Activated T-cell treated with anti-CD3 and anti-CD28 coated beads, Interleukin-2, amount 50 U/mL, for 72 hours (primary cell): ENCODE data around the gene TSEN34. TPM values are rescaled to one million over a fixed set of nuclear protein-coding genes. Genes with fewer than 3 reads are reported as not detected.
"Not testable (repeated sequence)": the region's sequence is repeated elsewhere in the genome, so short reads cannot be mapped to it uniquely, and the experiment has no call there.

Experiments
- ATAC-seq, 2 donors: fragments of 150-1000 bp; cut with Tn5 transposase; replicated peaks in 1 of 2; 2 replicates each; pipeline ENCODE4 v1.10.0; 2021; ENCODE audit warnings: moderate library complexity in 2 of 2, mild to moderate bottlenecking in 1 of 2
- DNase-seq, 2 donors: peaks; one replicate each; pipeline ENCODE4 v3.0.0; 2021 to 2022; ENCODE audit warnings: mixed read lengths in 1 of 2
- H3K27ac Mint-ChIP-seq: one replicate; pipeline ENCODE4 v1.8.0; 2022; ENCODE audit warnings: mild to moderate bottlenecking, moderate library complexity, mixed read lengths
- H3K27me3 Mint-ChIP-seq: one replicate; pipeline ENCODE4 v1.8.0; 2022; ENCODE audit warnings: low read depth, mixed read lengths
- H3K36me3 Mint-ChIP-seq, 2 donors: one replicate each; pipeline ENCODE4 v1.8.0; 2022; ENCODE audit warnings: mixed read lengths in 2 of 2, mild to moderate bottlenecking in 1 of 2; ENCODE audit not compliant: insufficient read depth in 2 of 2
- H3K4me1 Mint-ChIP-seq: one replicate; pipeline ENCODE4 v1.8.0; 2022; ENCODE audit warnings: low read depth, mixed read lengths
- H3K4me3 Mint-ChIP-seq, 2 donors: one replicate each; pipeline ENCODE4 v1.8.0; 2022; ENCODE audit warnings: mild to moderate bottlenecking in 2 of 2, mixed read lengths in 2 of 2, moderate library complexity in 2 of 2
- H3K9me3 Mint-ChIP-seq, 2 donors: one replicate each; pipeline ENCODE4 v1.8.0; 2022; ENCODE audit warnings: mixed read lengths in 2 of 2
- total RNA-seq, 2 donors: library from RNA; stranded (reverse); gene quantifications; one replicate each; pipeline ENCODE4 v1.2.3, GENCODE V29; 2022

TSEN34 gene
- total RNA-seq, 2 donors from 2014 or later: 11.0 to 17.5 TPM

DNA sequence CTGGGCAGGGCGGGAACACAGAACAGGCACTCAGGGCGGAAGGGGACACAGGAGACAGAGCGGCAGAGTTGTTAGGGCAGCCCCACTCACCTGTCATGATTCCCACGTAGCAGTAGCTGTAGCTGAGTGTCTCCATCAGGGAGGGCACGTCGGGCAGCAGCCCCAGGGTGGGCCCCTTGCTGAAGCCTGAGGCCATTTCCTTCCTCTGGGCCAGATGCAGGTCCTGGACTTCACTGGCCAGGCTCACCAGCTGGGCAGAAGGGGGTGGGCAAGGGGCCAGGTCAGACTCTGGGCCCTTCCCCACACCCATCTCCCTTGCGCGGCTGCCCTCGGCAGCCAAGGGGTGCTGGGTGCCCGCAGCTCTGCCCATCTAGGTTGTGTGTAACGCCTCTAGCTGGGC lies 7.7 kb upstream of the TSEN34 start:
- H3K4me3 Mint-ChIP-seq: no peak overlapping the region
- DNase-seq: no peak
- H3K27me3 Mint-ChIP-seq: no peaks in the 10 kb centered on the region
- no peaks in the 10 kb centered on the region for H3K9me3 Mint-ChIP-seq
- H3K36me3 Mint-ChIP-seq: peaks cover 5% of the 10 kb centered on the region in 2 donors
- no peak for ATAC-seq
- no peak overlapping the region for H3K27ac Mint-ChIP-seq
- peaks cover 27% of the 10 kb centered on the region for H3K4me1 Mint-ChIP-seq

DNA sequence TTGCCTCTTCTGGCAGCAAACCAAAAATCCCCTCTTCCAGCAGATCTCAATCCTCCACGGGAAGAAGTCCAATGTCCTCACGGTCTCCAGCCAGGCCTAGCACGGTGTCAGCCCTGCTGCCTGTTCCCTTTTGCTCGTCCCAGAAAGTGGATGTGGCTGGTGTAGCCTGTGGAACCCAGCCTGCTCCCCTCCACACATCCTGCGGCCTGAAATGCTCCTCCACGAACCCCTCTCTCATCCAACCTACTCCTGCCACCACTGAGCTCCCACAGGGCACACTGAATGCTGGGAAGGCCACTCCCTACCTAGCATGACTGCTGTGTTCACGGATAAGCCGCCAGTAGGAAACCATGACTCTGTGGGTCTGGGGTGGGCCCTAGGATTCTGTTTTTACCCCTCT lies 4.8 kb upstream of the TSEN34 start:
- no peak for DNase-seq
- peaks cover 30% of the 10 kb centered on the region for H3K4me1 Mint-ChIP-seq
- no peaks in the 10 kb centered on the region for H3K9me3 Mint-ChIP-seq
- no peak overlapping the region for H3K4me3 Mint-ChIP-seq
- no peak overlapping the region for H3K27ac Mint-ChIP-seq
- peaks cover 2 to 3% of the 10 kb centered on the region in 2 donors for H3K36me3 Mint-ChIP-seq
- ATAC-seq: no peak
- no peaks in the 10 kb centered on the region for H3K27me3 Mint-ChIP-seq

DNA sequence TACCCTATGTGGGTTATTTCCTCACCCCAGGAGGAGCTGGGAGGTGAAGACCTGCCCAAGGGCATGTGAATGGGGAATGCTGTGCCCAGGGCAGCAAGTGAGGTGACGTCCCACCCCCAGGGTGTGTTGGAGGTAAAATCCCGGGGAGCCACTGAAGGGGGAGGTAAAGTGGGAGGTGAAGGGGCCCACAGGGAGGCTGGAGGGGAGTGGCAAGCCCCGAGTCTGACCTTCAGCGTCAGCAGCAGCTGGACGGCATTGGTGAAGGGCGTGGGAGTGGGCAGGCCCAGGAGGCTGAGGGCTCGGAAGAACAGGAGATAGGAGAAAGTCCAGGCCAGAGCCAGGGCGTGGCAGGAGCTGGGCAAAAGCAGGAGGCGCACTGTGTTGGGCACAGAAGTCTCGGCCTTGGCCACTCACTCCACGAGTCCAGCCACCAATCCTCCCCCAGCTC lies 4.2 kb upstream of the TSEN34 start:
- ATAC-seq (no peak), DNase-seq (no peak)
- H3K4me3 Mint-ChIP-seq: peak overlapping the region; percentile 85 to 96
- no peaks in the 10 kb centered on the region for H3K9me3 Mint-ChIP-seq
- no peaks in the 10 kb centered on the region for H3K27me3 Mint-ChIP-seq
- peaks cover 35% of the 10 kb centered on the region for H3K4me1 Mint-ChIP-seq
- peaks cover 2 to 3% of the 10 kb centered on the region in 2 donors for H3K36me3 Mint-ChIP-seq
- no peak overlapping the region for H3K27ac Mint-ChIP-seq

DNA sequence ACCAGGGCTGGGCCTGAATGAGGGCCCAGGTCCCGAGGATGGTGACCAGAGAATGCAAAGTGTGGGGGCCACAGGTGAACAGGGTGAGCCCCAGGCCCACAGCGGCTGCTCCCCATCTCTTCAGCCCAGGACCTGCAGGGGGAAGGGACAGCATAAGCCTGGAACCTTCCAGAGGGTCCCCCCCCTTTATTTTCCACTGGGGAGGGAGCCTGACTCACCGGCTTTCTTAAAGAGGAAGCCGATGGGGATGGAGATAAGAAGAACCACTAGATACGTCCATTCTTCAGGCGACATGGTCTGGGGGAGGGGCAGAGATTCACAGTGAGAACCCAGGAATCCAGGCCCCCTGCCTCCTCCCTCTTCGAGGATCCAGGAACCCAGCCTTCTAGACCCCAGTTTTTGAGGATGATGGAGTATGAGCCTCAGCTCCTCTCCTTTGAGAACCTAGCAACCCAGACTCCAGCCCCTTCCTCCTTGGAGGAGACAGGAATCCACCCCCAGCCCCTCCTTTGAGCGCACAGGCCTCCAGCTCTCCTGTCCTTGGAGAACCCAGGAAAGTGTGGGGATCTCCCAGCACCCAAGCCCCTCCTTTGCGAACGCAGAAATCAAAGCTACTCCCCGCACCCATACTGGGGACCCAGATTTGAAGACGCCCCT lies 2.8 kb upstream of the TSEN34 start:
- H3K4me1 Mint-ChIP-seq: peaks cover 49% of the 10 kb centered on the region
- H3K27ac Mint-ChIP-seq: peak overlapping the region; percentile 96
- DNase-seq (peak; percentile 53 to 62), ATAC-seq (no peak)
- peaks cover 2 to 9% of the 10 kb centered on the region in 2 donors for H3K36me3 Mint-ChIP-seq
- peak overlapping the region; percentile 85 to 96 for H3K4me3 Mint-ChIP-seq
- no peaks in the 10 kb centered on the region for H3K27me3 Mint-ChIP-seq
- H3K9me3 Mint-ChIP-seq: no peaks in the 10 kb centered on the region

DNA sequence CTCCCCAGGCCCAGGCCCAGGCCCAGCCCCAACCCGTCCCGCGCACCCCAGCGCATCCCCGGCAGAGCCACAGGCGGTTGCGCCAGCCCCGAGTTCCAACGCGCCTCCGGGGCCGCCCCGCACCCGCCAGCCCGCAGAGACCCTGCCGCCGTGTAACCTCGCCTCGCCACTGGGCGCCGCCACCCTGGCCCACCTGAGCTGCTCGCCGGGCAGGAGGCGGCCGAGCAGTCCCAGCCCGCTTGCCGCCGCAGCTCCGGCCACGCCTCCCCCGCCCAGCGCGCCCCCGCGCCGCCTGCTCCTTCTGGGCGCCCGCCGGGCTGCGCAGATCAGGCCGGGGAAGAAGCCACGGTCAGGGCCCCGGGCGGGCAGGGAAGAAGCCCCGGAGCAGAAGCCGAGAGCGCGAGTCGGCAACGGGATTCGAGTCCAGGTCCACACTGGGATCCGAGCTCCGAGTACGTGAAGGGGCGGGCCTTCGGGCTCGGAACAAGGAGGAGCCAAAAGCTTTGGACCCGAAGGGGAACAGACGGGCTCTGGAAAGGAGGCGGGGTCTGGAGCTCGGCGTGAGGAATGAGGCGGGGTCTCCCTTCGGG lies 1.9 kb upstream of the TSEN34 start, which contains the start of gene MBOAT7:
MBOAT7 (minus strand) TSS at position 436 of the 590 bp plus-strand sequence. CDS start 1,072 bp downstream, outside the sequence.
- no peaks in the 10 kb centered on the region for H3K9me3 Mint-ChIP-seq

DNA sequence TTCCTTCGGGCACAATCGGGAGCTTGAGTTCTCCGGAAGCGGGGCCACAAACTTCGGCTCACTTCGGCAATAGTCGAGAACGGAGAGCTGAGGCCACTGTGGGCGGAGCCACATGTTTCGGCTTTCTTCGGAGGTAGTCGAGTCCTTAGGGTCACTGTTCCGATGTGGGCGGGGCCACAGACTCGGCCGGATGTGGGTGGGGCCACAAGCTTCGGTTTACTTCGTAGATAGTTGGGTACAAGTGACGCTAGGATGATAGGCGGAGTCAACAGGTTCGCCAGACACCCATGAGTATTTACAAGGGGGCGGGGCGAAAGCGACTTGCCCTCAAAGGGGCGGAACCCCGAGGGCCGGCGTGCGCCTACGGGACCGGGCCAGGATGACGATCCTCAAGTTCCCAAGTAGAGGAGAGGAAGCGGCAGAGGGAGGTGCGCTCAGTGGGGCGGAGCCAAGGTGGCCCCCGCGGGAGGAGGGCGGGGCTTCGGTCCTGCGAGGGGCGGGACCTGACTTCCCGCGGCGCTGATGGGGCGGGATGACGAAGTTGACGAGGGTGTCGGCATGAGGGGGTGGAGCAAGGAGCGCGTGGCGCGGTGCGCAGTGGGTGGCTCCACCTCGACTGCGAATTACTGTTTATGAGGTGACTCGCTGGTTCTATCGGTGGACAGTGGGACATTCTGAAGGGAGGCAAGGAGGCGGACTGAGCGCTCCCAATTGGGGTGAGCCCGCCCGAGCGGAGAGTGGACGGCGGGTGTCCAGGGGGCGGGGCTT lies 1.2 kb upstream of the TSEN34 start:
- no peaks in the 10 kb centered on the region for H3K9me3 Mint-ChIP-seq
- DNase-seq (peak; percentile 100), ATAC-seq (peak; percentile 64 to 67)
- H3K4me3 Mint-ChIP-seq: peak overlapping the region; percentile 85 to 96
- peak overlapping the region; percentile 92 for H3K27ac Mint-ChIP-seq
- peaks cover 2 to 11% of the 10 kb centered on the region in 2 donors for H3K36me3 Mint-ChIP-seq
- H3K27me3 Mint-ChIP-seq: no peaks in the 10 kb centered on the region
- H3K4me1 Mint-ChIP-seq: peaks cover 49% of the 10 kb centered on the region

More for the DNA sequence above, 1.9 kb upstream of the TSEN34 start, which contains the start of gene MBOAT7:
- peak in 1 of 2 donors; percentile 81 for DNase-seq
- Mint-ChIP-seq H3K36me3 (peaks cover 2 to 11% of the 10 kb centered on the region in 2 donors), H3K27me3 (no peaks in the 10 kb centered on the region), H3K27ac (peak within 1 kb of the TSS; percentile 96), H3K4me1 (peaks cover 49% of the 10 kb centered on the region), H3K4me3 (peak within 1 kb of the TSS; percentile 85 to 96)
- ATAC-seq: peak; percentile 44 to 46

DNA sequence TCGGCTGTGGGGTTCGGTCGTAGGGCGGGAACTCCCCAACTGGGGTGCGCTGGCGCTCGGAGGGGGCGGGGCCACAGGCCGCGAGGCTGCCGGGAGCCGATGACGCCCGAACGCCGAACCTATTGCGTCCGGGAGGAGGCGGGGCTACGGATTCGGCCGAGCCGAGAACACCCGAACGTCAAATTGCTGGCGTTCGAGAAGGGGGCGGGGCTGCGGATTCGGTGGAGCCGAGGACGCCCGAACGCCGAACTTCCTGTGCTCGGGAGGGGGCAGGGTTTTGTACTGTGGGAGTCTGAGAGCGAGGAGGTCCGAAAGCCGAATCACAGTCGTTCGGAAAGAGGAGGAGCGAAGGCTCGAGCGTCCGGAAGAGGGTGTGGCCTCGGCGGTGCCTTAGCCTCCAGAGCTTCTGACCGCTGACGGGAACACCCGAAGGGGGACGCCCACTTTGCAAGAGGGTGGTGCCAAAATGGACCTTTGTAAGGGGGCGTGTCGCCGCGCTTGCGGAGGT lies 551 bp upstream of the TSEN34 start:
- Mint-ChIP-seq H3K4me3 (peak overlapping the region; percentile 85 to 96), H3K4me1 (peaks cover 45% of the 10 kb centered on the region), H3K27me3 (no peaks in the 10 kb centered on the region), H3K27ac (peak overlapping the region; percentile 92), H3K9me3 (no peaks in the 10 kb centered on the region), H3K36me3 (peaks cover 3 to 13% of the 10 kb centered on the region in 2 donors)
- peak; percentile 100 for DNase-seq
- ATAC-seq: peak; percentile 69 to 71

DNA sequence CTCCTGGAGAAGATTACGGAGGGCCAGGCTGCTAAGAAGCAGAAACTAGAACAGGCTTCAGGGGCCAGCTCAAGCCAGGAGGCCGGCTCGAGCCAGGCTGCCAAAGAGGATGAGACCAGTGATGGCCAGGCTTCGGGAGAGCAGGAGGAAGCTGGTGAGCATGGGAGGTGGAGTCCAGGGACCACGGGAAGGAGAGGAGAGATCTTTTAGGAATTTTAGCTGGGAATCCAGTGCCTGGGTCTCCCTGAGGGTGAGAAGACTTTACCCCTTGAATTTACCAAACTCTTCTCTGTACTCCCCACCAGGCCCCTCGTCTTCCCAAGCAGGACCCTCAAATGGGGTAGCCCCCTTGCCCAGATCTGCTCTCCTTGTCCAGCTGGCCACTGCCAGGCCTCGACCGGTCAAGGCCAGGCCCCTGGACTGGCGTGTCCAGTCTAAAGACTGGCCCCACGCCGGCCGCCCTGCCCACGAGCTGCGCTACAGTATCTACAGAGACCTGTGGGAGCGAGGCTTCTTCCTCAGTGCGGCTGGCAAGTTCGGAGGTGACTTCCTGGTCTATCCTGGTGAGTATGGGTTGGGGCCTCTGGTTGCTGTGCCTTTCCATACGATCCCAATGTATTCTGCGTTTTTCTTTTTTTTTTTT lies 824 bp downstream of the TSEN34 start:
- peaks cover 37% of the 10 kb centered on the region for H3K4me1 Mint-ChIP-seq
- peak overlapping the region; percentile 83 for H3K27ac Mint-ChIP-seq
- peak overlapping the region; percentile 85 to 96 for H3K4me3 Mint-ChIP-seq
- ATAC-seq (no peak), DNase-seq (no peak)
- peaks cover 2 to 12% of the 10 kb centered on the region in 2 donors for H3K36me3 Mint-ChIP-seq
- H3K9me3 Mint-ChIP-seq: no peaks in the 10 kb centered on the region
- no peaks in the 10 kb centered on the region for H3K27me3 Mint-ChIP-seq

DNA sequence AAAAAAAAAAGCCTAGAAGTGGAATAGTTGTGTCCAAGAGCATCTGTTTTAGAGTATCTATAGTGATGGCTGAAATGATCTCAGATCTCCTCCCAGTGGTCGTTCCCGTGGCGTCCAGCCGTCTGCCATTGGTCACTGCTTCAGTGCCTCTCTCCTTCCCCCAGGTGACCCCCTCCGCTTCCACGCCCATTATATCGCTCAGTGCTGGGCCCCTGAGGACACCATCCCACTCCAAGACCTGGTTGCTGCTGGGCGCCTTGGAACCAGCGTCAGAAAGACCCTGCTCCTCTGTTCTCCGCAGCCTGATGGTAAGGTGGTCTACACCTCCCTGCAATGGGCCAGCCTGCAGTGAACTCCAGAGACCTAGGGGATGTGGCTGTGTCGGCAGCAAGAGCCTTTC lies 1.9 kb downstream of the TSEN34 start:
- Mint-ChIP-seq H3K4me1 (peaks cover 27% of the 10 kb centered on the region), H3K9me3 (no peaks in the 10 kb centered on the region), H3K27ac (no peak overlapping the region), H3K27me3 (no peaks in the 10 kb centered on the region), H3K4me3 (peak overlapping the region; percentile 22 to 39), H3K36me3 (peaks cover 2 to 10% of the 10 kb centered on the region in 2 donors)
- ATAC-seq (no peak), DNase-seq (no peak)

DNA sequence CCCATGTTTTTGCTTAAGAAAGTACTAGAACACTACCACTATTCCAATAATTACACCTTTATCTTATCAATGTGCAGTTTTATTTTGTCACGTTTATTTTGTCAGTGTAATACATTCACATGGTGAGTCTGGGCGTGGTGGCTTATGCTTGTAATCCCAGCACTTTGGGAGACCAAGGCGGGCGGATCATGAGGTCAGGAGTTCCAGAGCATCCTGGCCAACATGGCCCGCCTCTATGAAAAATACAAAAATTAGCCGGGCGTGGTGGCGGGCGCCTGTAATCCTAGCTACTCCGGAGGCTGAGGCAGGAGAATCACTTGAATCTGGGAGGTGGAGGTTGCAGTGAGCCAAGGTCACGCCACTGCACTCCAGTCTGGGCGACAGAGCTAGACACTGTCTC lies 3.4 kb downstream of the TSEN34 start:
- peaks cover 2 to 10% of the 10 kb centered on the region in 2 donors for H3K36me3 Mint-ChIP-seq
- ATAC-seq, H3K27ac Mint-ChIP-seq, H3K4me3 Mint-ChIP-seq, DNase-seq, H3K9me3 Mint-ChIP-seq, H3K27me3 Mint-ChIP-seq: not testable (repeated sequence)
- peaks cover 25% of the 10 kb centered on the region for H3K4me1 Mint-ChIP-seq

DNA sequence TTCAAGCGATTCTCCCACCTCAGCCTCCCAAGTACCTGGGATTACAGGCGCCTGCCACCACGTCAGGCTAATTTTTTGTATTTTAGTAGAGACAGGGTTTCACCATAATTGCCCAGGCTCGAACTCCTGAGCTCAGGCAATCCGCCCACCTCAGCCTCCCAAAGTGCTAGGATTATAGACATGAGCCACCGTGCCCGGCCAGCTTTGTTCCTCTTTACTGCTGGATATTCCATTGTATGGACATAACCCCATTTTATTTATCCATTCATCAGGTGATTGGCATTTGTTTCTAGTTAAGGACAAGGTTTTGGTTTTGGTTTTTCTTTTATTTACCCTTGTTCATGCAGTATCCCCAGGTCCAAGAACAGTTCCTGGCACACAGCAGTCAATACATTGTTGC lies 5.4 kb downstream of the TSEN34 start:
- Mint-ChIP-seq H3K36me3 (peaks cover 6 to 20% of the 10 kb centered on the region in 2 donors), H3K27me3 (no peaks in the 10 kb centered on the region), H3K27ac (no peak overlapping the region), H3K4me3 (no peak overlapping the region), H3K9me3 (no peaks in the 10 kb centered on the region), H3K4me1 (peaks cover 36% of the 10 kb centered on the region)
- DNase-seq: no peak
- no peak for ATAC-seq

DNA sequence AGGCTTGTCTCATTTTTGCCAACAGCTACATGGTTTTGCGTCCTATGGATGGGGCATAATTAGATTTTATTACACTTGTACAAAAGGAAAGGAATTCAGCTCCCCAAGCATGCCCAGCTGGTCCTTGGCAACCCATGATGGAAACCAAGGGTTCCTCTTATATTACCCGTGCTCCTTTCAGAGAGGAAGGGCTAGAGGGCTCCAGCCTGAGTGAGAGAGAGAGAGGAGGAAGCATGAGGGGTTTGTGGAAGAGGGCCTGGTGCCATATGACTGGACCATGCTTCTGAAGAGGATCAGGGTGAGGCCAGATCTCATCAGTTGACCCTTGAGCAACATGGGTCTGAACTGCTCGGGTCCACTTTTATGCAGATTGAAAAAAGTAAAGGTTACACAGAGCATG lies 6.0 kb downstream of the TSEN34 start:
- DNase-seq (no peak), ATAC-seq (no peak)
- Mint-ChIP-seq H3K4me3 (no peak overlapping the region), H3K27ac (peak overlapping the region; percentile 33), H3K36me3 (peaks cover 10 to 26% of the 10 kb centered on the region in 2 donors), H3K27me3 (no peaks in the 10 kb centered on the region), H3K9me3 (no peaks in the 10 kb centered on the region), H3K4me1 (peaks cover 36% of the 10 kb centered on the region)
